GM23338 (cell line): ENCODE measurements around the gene SLC29A4. TPM values are rescaled to one million over a fixed set of nuclear protein-coding genes. Genes with fewer than 3 reads are reported as not detected.

Experiments
- ATAC-seq: fragments of 200-7000 bp; cut with Tn5 transposase; 3 replicates; pipeline ENCODE4 v1.9.1; 2020
- DNase-seq: peaks from one replicate; pipeline ENCODE4 v3.0.0-alpha.2; 2015; ENCODE audit warnings: low spot score
- H2AFZ ChIP-seq: fragments of 200-600 bp; sonication (generic); 2 replicates; pipeline ENCODE4 v1.8.0; 2016; ENCODE audit warnings: antibody characterized with exemption, mild to moderate bottlenecking, moderate library complexity
- H3F3A ChIP-seq: fragments of 200-600 bp; sonication (generic); replicated peaks from 2 replicates; pipeline ENCODE4 v1.8.0; 2017; ENCODE audit warnings: antibody characterized with exemption, mixed run types, low read depth
- H3K27ac ChIP-seq: fragments of 200-600 bp; sonication (generic); 2 replicates; pipeline ENCODE4 v1.6.1; 2016; ENCODE audit warnings: low read depth
- H3K27me3 ChIP-seq: fragments of 200-600 bp; sonication (generic); 2 replicates; pipeline ENCODE4 v1.8.0; 2016; ENCODE audit warnings: mild to moderate bottlenecking, mixed run types, moderate library complexity; ENCODE audit not compliant: insufficient read depth
- H3K36me3 ChIP-seq: fragments of 200-600 bp; sonication (generic); 2 replicates; pipeline ENCODE4 v1.8.0; 2016; ENCODE audit warnings: mild to moderate bottlenecking; ENCODE audit not compliant: insufficient read depth
- H3K4me1 ChIP-seq: fragments of 200-600 bp; sonication (generic); 2 replicates; pipeline ENCODE4 v1.8.0; 2016; ENCODE audit warnings: mild to moderate bottlenecking, moderate library complexity; ENCODE audit not compliant: insufficient read depth
- H3K4me2 ChIP-seq: fragments of 200-600 bp; sonication (generic); 2 replicates; pipeline ENCODE4 v1.7.1; 2017; ENCODE audit warnings: mixed run types
- H3K4me3 ChIP-seq: fragments of 200-600 bp; sonication (generic); 2 replicates; pipeline ENCODE4 v1.6.1; 2016; ENCODE audit warnings: mixed run types
- H3K79me2 ChIP-seq: fragments of 200-600 bp; sonication (generic); replicated peaks from 2 replicates; pipeline ENCODE4 v1.8.0; 2017; ENCODE audit warnings: mild to moderate bottlenecking; ENCODE audit not compliant: insufficient read depth
- H3K9me2 ChIP-seq: fragments of 200-600 bp; sonication (generic); 2 replicates; pipeline ENCODE4 v1.8.0; 2017; ENCODE audit not compliant: insufficient read depth
- H4K20me1 ChIP-seq: fragments of 200-600 bp; sonication (generic); replicated peaks from 2 replicates; pipeline ENCODE4 v1.8.0; 2017; ENCODE audit warnings: mild to moderate bottlenecking; ENCODE audit not compliant: insufficient read depth
- H3K27ac Mint-ChIP-seq: 2 replicates; pipeline ENCODE4 v1.8.0; 2020; ENCODE audit warnings: inconsistent platforms, mild to moderate bottlenecking, moderate library complexity, mixed read lengths
- H3K27me3 Mint-ChIP-seq: 3 replicates; pipeline ENCODE4 v1.8.0; 2022; ENCODE audit warnings: low read depth, mild to moderate bottlenecking, moderate library complexity, mixed read lengths, inconsistent platforms; ENCODE audit not compliant: insufficient read depth, poor library complexity
- H3K36me3 Mint-ChIP-seq: 3 replicates; pipeline ENCODE4 v1.8.0; 2021; ENCODE audit warnings: low read depth, mild to moderate bottlenecking, inconsistent platforms, moderate library complexity, mixed read lengths
- H3K4me1 Mint-ChIP-seq: 3 replicates; pipeline ENCODE4 v1.8.0; 2020; ENCODE audit warnings: mild to moderate bottlenecking, inconsistent platforms, mixed read lengths
- H3K4me3 Mint-ChIP-seq: 3 replicates; pipeline ENCODE4 v1.8.0; 2021; ENCODE audit warnings: moderate library complexity, mild to moderate bottlenecking, inconsistent platforms, mixed read lengths
- H3K9me3 Mint-ChIP-seq: 3 replicates; pipeline ENCODE4 v1.8.0; 2020; ENCODE audit warnings: moderate library complexity, mild to moderate bottlenecking, inconsistent platforms, mixed read lengths
- CREB1 ChIP-seq: fragments of 250-450 bp; sonication (Bioruptor Pico); IDR thresholded peaks from 2 replicates; pipeline ENCODE4 v1.5.0; 2020; ENCODE audit warnings: low read depth, mild to moderate bottlenecking, moderate library complexity
- CTCF ChIP-seq, 2 experiments: fragments of 200-600 bp in 1 of 2; sonication (generic) in 1 of 2; conservative IDR thresholded peaks; 2 replicates each; pipeline versions ENCODE4 v1.5.1 to v1.6.1; 2016 to 2017; ENCODE audit warnings: antibody characterized with exemption in 2 of 2, low read depth in 2 of 2, mild to moderate bottlenecking in 2 of 2, moderate library complexity in 1 of 2
- EZH2 ChIP-seq: fragments of 200-600 bp; sonication (generic); IDR thresholded peaks from one replicate; pipeline ENCODE4 v1.8.0; 2017; ENCODE audit warnings: antibody characterized with exemption, mild to moderate bottlenecking, low read depth; ENCODE audit not compliant: unreplicated experiment
- EZH2phosphoT487 ChIP-seq: fragments of 200-600 bp; sonication (generic); IDR thresholded peaks from one replicate; pipeline ENCODE4 v1.8.1; 2018; ENCODE audit warnings: antibody characterized with exemption; ENCODE audit not compliant: unreplicated experiment
- JUNB ChIP-seq: IDR thresholded peaks from one replicate; pipeline ENCODE4 v1.6.1; 2016; ENCODE audit warnings: antibody characterized with exemption; ENCODE audit not compliant: unreplicated experiment
- NANOG ChIP-seq: IDR thresholded peaks from 2 replicates; pipeline ENCODE4 v1.6.1; 2016; ENCODE audit warnings: antibody characterized with exemption, borderline replicate concordance
- POLR2AphosphoS5 ChIP-seq: IDR thresholded peaks from 2 replicates; pipeline ENCODE4 v1.6.1; 2016; ENCODE audit warnings: antibody characterized with exemption, low read depth
- REST ChIP-seq: IDR thresholded peaks from one replicate; pipeline ENCODE4 v1.6.1; 2018; ENCODE audit warnings: antibody characterized with exemption; ENCODE audit not compliant: unreplicated experiment
- STAT1 ChIP-seq: IDR thresholded peaks from one replicate; pipeline ENCODE4 v1.6.1; 2016; ENCODE audit warnings: antibody characterized with exemption; ENCODE audit not compliant: unreplicated experiment
- ZNF114 ChIP-seq: fragments of 250-450 bp; sonication (Bioruptor Pico); IDR thresholded peaks from 2 replicates; pipeline ENCODE4 v1.5.0; 2020; ENCODE audit warnings: mild to moderate bottlenecking, moderate library complexity
- ZNF331 ChIP-seq: fragments of 250-450 bp; sonication (Bioruptor Pico); IDR thresholded peaks from 2 replicates; pipeline ENCODE4 v1.5.0; 2020; ENCODE audit warnings: low read depth, mild to moderate bottlenecking, moderate library complexity
- polyA plus RNA-seq: library from polyadenylated mRNA; unstranded; fragments of >200 nt; fragmentation: Nextera tagmentation; extraction: Ambion mirVana; gene quantifications from 2 replicates; pipeline ENCODE4 v1.2.1, GENCODE V29; 2016
- total RNA-seq: library from RNA; depleted of rRNA; stranded (reverse); fragments of >200 nt; shearing (Covaris generic); gene quantifications from 2 replicates; pipeline ENCODE4 v1.2.3, GENCODE V29; 2014
- TF ChIP-seq, protein P1 (sequence below): IDR thresholded peaks from 2 replicates; pipeline ENCODE4 v1.6.1; 2016; ENCODE audit warnings: antibody characterized with exemption

The SLC29A4 gene
- total and polyA plus RNA-seq, 2 experiments from 2014 or later: 4.8 to 8.1 TPM

GRCh38 chr7:5345171-5345570 is 62.4 kb downstream of the SLC29A4 start:
- H3F3A ChIP-seq: no peaks in the 10 kb centered on the region
- H2AFZ ChIP-seq: no peak overlapping the region
- Mint-ChIP-seq H3K4me1 (peaks cover 11% of the 10 kb centered on the region), H3K27me3 (peaks cover 27% of the 10 kb centered on the region), H3K9me3 (peaks cover 33% of the 10 kb centered on the region), H3K36me3 (peaks cover 21% of the 10 kb centered on the region), H3K27ac (no peak overlapping the region), H3K4me3 (no peak overlapping the region)
- H3K36me3 ChIP-seq: no peaks in the 10 kb centered on the region
- TF ChIP-seq POLR2AphosphoS5: no peak
- no peak for TF ChIP-seq EZH2
- no peak overlapping the region for H3K27ac ChIP-seq
- DNase-seq: no peak
- no peaks in the 10 kb centered on the region for H3K79me2 ChIP-seq
- no peaks in the 10 kb centered on the region for H3K9me2 ChIP-seq
- H3K4me3 ChIP-seq: no peak overlapping the region
- peaks cover 20% of the 10 kb centered on the region for H3K27me3 ChIP-seq
- no peak for ATAC-seq
- H3K4me2 ChIP-seq: no peak overlapping the region
- H4K20me1 ChIP-seq: no peaks in the 10 kb centered on the region
- peaks cover 13% of the 10 kb centered on the region; the same call in 1 of the 2 replicates for H3K4me1 ChIP-seq

- Mint-ChIP-seq H3K27me3 (peaks cover 32% of the 10 kb centered on the region), H3K4me1 (peaks cover 14% of the 10 kb centered on the region), H3K27ac (no peak overlapping the region), H3K36me3 (peaks cover 21% of the 10 kb centered on the region), H3K9me3 (peaks cover 28% of the 10 kb centered on the region), H3K4me3 (no peak overlapping the region; the same call in 2 of the 3 replicates)
- Histone ChIP-seq H3K79me2 (no peaks in the 10 kb centered on the region), H3F3A (no peaks in the 10 kb centered on the region), H3K36me3 (no peaks in the 10 kb centered on the region), H3K27me3 (peaks cover 25% of the 10 kb centered on the region), H3K27ac (no peak overlapping the region), H3K4me1 (peaks cover 17% of the 10 kb centered on the region; the same call in 1 of the 2 replicates), H3K4me3 (no peak overlapping the region), H2AFZ (no peak overlapping the region), H4K20me1 (no peaks in the 10 kb centered on the region), H3K9me2 (no peaks in the 10 kb centered on the region), H3K4me2 (no peak overlapping the region)
- ATAC-seq: no peak
- no peak for DNase-seq
- TF ChIP-seq CREB1: no peak
- no peak for TF ChIP-seq POLR2AphosphoS5
- TF ChIP-seq REST: no peak
- no peak for TF ChIP-seq ZNF114 (CRISPR knock-in tag)
- TF ChIP-seq JUNB: no peak
- TF ChIP-seq EZH2: no peak
- no peak for TF ChIP-seq STAT1
- TF ChIP-seq EZH2phosphoT487: no peak
- TF ChIP-seq ZNF331 (CRISPR knock-in tag): no peak
- no peak for TF ChIP-seq CTCF (conservative IDR thresholded peaks at IDR 0.05; ENCODE audit: low read depth in 2 of 2)
- TF ChIP-seq NANOG: no peak
- TF ChIP-seq, protein P1, sequence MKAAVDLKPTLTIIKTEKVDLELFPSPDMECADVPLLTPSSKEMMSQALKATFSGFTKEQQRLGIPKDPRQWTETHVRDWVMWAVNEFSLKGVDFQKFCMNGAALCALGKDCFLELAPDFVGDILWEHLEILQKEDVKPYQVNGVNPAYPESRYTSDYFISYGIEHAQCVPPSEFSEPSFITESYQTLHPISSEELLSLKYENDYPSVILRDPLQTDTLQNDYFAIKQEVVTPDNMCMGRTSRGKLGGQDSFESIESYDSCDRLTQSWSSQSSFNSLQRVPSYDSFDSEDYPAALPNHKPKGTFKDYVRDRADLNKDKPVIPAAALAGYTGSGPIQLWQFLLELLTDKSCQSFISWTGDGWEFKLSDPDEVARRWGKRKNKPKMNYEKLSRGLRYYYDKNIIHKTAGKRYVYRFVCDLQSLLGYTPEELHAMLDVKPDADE: no peak
Measured at GRCh38 chr7:5345671-5346070, 62.9 kb downstream of the SLC29A4 start.
